ENCODE measurements around the gene ADAP1.

Gene ADAP1

GRCh38 chr7:953547-954327, 743 bp downstream of the ADAP1 start:
- Histone ChIP-seq H3K27ac (ENCODE audit: low read depth, low read length) (no peak overlapping the region), H3K79me2 (ENCODE audit: control insufficient read depth, insufficient read depth, low read length, unreplicated experiment) (no peaks in the 10 kb centered on the region), H2AFZ (ENCODE audit: low read length, unreplicated experiment) (no peak overlapping the region), H3K27me3 (ENCODE audit: insufficient read depth, low read length) (peaks cover 14% of the 10 kb centered on the region; the same call in 1 of the 2 replicates), H3K4me3 (ENCODE audit: low read depth, low read length) (peak overlapping the region; percentile 76), H3K36me3 (ENCODE audit: insufficient read depth, low read length) (no peaks in the 10 kb centered on the region), H3K4me1 (ENCODE audit: control insufficient read depth, insufficient read depth, low read length, unreplicated experiment) (peaks cover 3% of the 10 kb centered on the region)

GRCh38 chr7:952548-953441, 1.7 kb downstream of the ADAP1 start:
- Histone ChIP-seq H3K79me2 (ENCODE audit: control insufficient read depth, insufficient read depth, low read length, unreplicated experiment) (no peaks in the 10 kb centered on the region), H3K27me3 (ENCODE audit: insufficient read depth, low read length) (peaks cover 14% of the 10 kb centered on the region; the same call in 1 of the 2 replicates), H2AFZ (ENCODE audit: low read length, unreplicated experiment) (no peak overlapping the region), H3K4me3 (ENCODE audit: low read depth, low read length) (peak overlapping the region; percentile 76; the same call in 1 of the 2 replicates), H3K36me3 (ENCODE audit: insufficient read depth, low read length) (no peaks in the 10 kb centered on the region), H3K27ac (ENCODE audit: low read depth, low read length) (no peak overlapping the region), H3K4me1 (ENCODE audit: control insufficient read depth, insufficient read depth, low read length, unreplicated experiment) (peaks cover 3% of the 10 kb centered on the region)

GRCh38 chr7:951881-952547, 2.5 kb downstream of the ADAP1 start:
- Histone ChIP-seq H3K27me3 (ENCODE audit: insufficient read depth, low read length) (peaks cover 14% of the 10 kb centered on the region; the same call in 1 of the 2 replicates), H3K79me2 (ENCODE audit: control insufficient read depth, insufficient read depth, low read length, unreplicated experiment) (no peaks in the 10 kb centered on the region), H3K4me1 (ENCODE audit: control insufficient read depth, insufficient read depth, low read length, unreplicated experiment) (peaks cover 3% of the 10 kb centered on the region), H2AFZ (ENCODE audit: low read length, unreplicated experiment) (no peak overlapping the region), H3K4me3 (ENCODE audit: low read depth, low read length) (no peak overlapping the region), H3K27ac (ENCODE audit: low read depth, low read length) (no peak overlapping the region), H3K36me3 (ENCODE audit: insufficient read depth, low read length) (no peaks in the 10 kb centered on the region)

DNA sequence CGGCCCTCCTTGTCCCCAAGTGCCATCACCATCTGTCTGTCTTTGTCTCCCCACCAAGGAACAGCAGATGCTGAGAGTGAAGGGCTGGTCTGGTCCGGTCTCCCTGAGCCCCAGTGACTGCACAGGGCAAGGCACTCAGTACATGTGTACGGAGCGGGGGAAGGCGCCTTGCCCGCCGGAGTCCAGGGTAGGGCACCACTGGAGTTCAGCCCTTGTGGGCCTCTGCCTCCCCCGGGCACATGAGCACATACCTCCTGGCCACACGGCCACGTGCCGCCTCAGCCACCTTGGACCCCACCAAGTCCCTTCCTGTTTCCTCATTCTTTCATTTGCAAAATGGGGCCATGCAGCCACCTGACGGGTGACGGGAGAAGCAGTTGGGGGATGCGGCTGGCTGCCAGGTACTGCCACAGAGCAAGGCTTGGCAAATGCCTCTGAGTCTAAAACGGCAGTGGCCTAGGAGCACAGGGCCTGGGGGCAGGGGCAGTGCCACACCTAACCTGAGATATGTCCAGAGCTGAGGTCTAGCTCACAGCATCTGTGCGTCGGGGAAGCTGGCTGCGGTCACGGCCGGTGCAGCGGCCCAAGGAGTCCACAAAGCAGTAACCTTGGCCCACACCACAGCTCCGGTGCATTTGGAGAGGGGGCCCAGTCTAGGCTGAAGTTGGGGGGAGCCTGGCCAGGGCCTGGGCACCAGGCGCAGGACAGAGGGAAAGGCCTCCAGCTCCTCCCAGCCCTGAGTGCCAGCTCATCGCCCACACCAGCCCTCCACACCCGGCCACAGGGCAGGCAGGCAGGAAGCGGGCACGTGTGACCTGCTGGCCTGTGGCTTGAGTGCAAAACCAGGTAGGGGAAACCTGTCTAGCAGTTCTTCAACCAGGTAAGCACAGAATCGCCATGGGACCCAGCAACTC, 5.2 kb downstream of the ADAP1 start:
- Histone ChIP-seq H3K4me3 (ENCODE audit: low read depth, low read length) (no peak overlapping the region), H3K79me2 (ENCODE audit: control insufficient read depth, insufficient read depth, low read length, unreplicated experiment) (no peaks in the 10 kb centered on the region), H2AFZ (ENCODE audit: low read length, unreplicated experiment) (no peak overlapping the region), H3K4me1 (ENCODE audit: control insufficient read depth, insufficient read depth, low read length, unreplicated experiment) (peaks cover 3% of the 10 kb centered on the region), H3K27me3 (ENCODE audit: insufficient read depth, low read length) (peaks cover 8% of the 10 kb centered on the region; the same call in 1 of the 2 replicates), H3K27ac (ENCODE audit: low read depth, low read length) (no peak overlapping the region), H3K36me3 (ENCODE audit: insufficient read depth, low read length) (no peaks in the 10 kb centered on the region)

DNA sequence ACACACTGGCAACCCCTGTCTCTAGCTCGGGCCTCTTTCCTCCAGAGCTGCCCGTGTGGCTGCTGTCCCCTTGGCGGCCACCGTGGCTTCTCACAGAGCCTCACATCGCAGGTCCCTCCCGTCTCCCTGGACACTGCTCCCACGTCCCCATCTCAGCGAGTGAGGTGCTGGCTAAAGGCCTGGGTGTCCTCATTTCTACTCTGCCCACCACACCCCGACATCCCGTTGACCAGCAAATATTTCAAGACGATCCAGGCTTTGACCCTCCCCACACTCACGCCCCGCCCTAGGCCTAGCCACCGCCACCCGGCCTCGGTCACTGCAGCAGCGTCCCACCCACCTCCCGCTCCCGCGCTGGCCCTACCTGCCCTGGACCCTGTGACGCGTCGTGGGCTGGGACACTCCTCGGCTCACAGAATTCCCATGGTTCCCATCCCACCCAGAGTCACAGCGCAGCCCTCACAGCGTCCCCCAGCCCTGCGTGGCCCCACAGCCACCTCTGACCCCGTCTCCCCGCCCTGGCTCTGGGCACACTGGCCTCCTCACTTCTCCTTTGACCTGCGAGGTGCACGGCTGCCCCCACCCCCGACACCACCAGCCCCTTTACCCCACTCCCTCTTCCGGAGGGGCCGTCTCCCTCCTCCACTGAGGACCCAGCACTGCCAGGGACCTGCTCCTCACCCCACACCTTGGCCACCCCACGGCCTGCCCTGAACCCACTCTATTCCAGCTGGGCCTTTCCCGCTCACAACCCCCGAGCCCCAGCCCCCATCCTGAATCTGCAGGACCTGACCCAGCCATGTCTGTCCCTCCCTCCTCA, 6.9 kb downstream of the ADAP1 start:
- Histone ChIP-seq H2AFZ (ENCODE audit: low read length, unreplicated experiment) (no peak overlapping the region), H3K4me1 (ENCODE audit: control insufficient read depth, insufficient read depth, low read length, unreplicated experiment) (no peaks in the 10 kb centered on the region), H3K79me2 (ENCODE audit: control insufficient read depth, insufficient read depth, low read length, unreplicated experiment) (no peaks in the 10 kb centered on the region), H3K36me3 (ENCODE audit: insufficient read depth, low read length) (no peaks in the 10 kb centered on the region), H3K27ac (ENCODE audit: low read depth, low read length) (no peak overlapping the region), H3K27me3 (ENCODE audit: insufficient read depth, low read length) (no peaks in the 10 kb centered on the region), H3K4me3 (ENCODE audit: low read depth, low read length) (no peak overlapping the region)

DNA sequence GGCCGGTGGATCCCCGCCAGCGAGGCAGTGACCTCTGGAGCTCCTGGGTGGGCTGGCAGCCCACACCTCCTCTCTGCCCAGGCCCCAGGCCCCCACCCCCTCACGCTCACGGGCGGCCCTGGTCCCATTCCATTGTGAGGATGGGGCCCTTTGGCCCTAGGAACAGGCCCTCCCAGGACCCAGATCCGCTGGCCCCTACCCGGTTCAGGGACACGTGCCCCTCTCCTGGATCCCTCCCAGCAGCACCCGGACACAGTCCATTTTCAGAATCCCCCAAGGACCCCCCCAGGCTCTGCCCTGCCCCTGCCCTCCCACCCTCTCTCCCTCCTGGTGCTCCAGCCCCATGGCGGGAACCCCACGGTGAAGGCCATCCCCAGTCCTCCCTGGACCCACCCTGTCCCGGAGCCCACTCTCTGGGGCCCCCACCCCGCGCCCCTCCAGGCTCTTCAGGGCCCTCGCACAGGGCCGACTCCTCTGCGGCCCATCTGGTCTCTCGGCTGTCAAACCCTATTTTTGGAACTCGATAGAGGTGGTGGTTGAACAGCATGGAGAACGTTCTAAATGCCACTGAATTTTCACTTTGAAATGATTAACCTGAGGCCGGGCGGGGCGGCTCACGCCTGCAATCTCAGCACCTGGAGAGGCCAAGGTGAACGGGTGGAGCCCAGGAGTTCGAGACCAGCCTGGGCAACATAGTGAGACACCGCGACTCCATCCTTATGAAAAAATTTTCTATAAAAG, 8.1 kb downstream of the ADAP1 start:
- no peak overlapping the region for H3K4me3 ChIP-seq (ENCODE audit: low read depth, low read length)
- H3K27ac ChIP-seq (ENCODE audit: low read depth, low read length) = no peak overlapping the region

DNA sequence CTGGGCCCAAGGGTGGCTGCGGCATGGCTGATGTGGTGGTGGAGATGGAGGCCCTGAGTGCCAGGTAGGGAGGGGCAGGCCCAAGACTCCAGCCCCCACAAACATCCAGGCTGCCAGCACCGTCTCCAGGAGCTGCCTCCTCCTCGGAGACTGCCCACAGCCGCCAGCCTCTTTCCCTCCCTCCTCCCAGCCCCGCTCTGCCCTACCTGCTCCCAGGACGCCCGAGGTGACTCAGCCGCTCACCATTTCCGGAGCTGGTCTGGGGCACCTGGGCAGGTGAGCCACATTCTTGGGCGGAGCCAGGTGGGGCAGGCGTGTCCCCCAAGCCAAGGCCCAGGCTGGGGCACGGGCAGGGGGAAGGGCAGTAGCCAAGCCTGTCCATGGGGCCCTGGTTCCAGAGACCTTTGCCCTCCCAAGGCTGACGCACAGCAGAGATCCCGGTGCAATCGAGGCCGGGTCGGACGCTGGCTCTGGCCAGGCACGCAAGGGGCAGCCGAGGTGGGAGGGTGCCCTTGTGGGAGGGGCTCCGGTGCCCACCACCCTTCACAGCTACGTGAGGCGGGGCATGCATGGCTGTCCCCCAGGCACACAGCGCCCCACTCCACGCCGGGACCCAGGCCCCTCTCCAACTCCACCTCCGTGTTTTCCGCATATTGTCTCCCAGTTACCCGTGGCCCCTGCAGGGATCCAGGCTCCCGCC, 8.8 kb downstream of the ADAP1 start:
- Histone ChIP-seq H3K27ac (ENCODE audit: low read depth, low read length) (no peak overlapping the region), H3K79me2 (ENCODE audit: control insufficient read depth, insufficient read depth, low read length, unreplicated experiment) (no peaks in the 10 kb centered on the region), H3K4me1 (ENCODE audit: control insufficient read depth, insufficient read depth, low read length, unreplicated experiment) (no peaks in the 10 kb centered on the region), H3K27me3 (ENCODE audit: insufficient read depth, low read length) (peaks cover 10% of the 10 kb centered on the region), H3K4me3 (ENCODE audit: low read depth, low read length) (no peak overlapping the region), H2AFZ (ENCODE audit: low read length, unreplicated experiment) (no peak overlapping the region), H3K36me3 (ENCODE audit: insufficient read depth, low read length) (no peaks in the 10 kb centered on the region)

More for the DNA sequence above, 8.1 kb downstream of the ADAP1 start:
- Histone ChIP-seq H3K79me2 (ENCODE audit: control insufficient read depth, insufficient read depth, low read length, unreplicated experiment) (no peaks in the 10 kb centered on the region), H3K4me1 (ENCODE audit: control insufficient read depth, insufficient read depth, low read length, unreplicated experiment) (no peaks in the 10 kb centered on the region), H2AFZ (ENCODE audit: low read length, unreplicated experiment) (no peak overlapping the region), H3K27me3 (ENCODE audit: insufficient read depth, low read length) (peaks cover 8% of the 10 kb centered on the region), H3K36me3 (ENCODE audit: insufficient read depth, low read length) (no peaks in the 10 kb centered on the region)

GRCh38 chr7:945147-945555, 9.3 kb downstream of the ADAP1 start:
- Histone ChIP-seq H3K27me3 (ENCODE audit: insufficient read depth, low read length) (peaks cover 16% of the 10 kb centered on the region), H3K36me3 (ENCODE audit: insufficient read depth, low read length) (no peaks in the 10 kb centered on the region), H2AFZ (ENCODE audit: low read length, unreplicated experiment) (no peak overlapping the region), H3K27ac (ENCODE audit: low read depth, low read length) (no peak overlapping the region), H3K79me2 (ENCODE audit: control insufficient read depth, insufficient read depth, low read length, unreplicated experiment) (no peaks in the 10 kb centered on the region), H3K4me1 (ENCODE audit: control insufficient read depth, insufficient read depth, low read length, unreplicated experiment) (no peaks in the 10 kb centered on the region), H3K4me3 (ENCODE audit: low read depth, low read length) (no peak overlapping the region)

Measured in ACC112 (cell line).